ENCODE data around the gene GBE1. TPM values are rescaled to one million over a fixed set of nuclear protein-coding genes. Genes with fewer than 3 reads are reported as not detected.

Gene GBE1
- polyA plus RNA-seq, 1 of the 3 experiments (the other 2 are of a cell fraction), result 14.2 TPM

DNA sequence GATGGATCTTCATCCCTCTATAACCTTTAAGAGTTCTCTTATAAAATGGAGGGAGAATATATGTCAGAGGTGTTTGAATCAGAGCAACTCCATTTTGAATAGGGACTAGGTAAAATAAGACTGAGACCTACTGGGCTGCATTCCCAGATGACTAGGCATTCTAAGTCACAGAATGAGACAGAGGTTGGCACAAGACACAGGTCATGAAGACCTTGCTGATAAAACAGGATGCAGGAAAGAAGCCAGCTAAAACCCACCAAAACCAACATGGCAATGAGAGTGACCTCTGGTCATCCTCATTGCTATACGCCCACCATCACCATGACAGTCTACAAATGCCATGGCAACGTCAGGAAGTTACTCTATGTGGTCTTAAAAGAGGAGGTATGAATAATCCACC, 211.0 kb downstream of the GBE1 start:
- ChIA-PET CTCF (interaction anchor here (1.0 kb wide), 1 partner anchor 32 kb away, joined by 3 read pairs; no protein-coding TSS in a partner anchor), POLR2A (no interaction called here)
- Histone ChIP-seq H3F3A (replicated peaks; ENCODE audit: insufficient read depth) (no peaks in the 10 kb centered on the region), H3K4me2 (no peak overlapping the region), H3K4me1 (ENCODE audit: control insufficient read depth in 1 of 2, insufficient read depth in 2 of 2, low read depth in 1 of 2, low read length in 1 of 2) (no peaks in the 10 kb centered on the region; a peak in 1 of 4 replicates), H3K9ac (no peak overlapping the region), H3K27me3 (ENCODE audit: insufficient read depth) (no peaks in the 10 kb centered on the region), H3K9me3 (no peaks in the 10 kb centered on the region; the same call in 1 of the 2 replicates), H3K36me3 (replicated peaks in 1 of 2; ENCODE audit: control insufficient read depth in 1 of 2, insufficient read depth in 2 of 2, low read length in 1 of 2) (peaks cover 0 to 7% of the 10 kb centered on the region in 2 experiments), H2AFZ (ENCODE audit: low read depth) (no peak overlapping the region), H3K27ac (ENCODE audit: low read depth in 2 of 2, low read length in 1 of 2) (no peak overlapping the region), H4K20me1 (ENCODE audit: insufficient read depth) (no peaks in the 10 kb centered on the region), H3K4me3 (ENCODE audit: low read depth in 2 of 2, low read length in 1 of 2) (no peak overlapping the region), H3K9me2 (no peaks in the 10 kb centered on the region), H3K79me2 (ENCODE audit: insufficient read depth) (no peaks in the 10 kb centered on the region)
- no peak for DNase-seq
- 93% methylated on average over 2 of the region's 2 CpGs for WGBS (ENCODE audit: low lambda C conversion rate)
- no peak for TF ChIP-seq SIN3A (IDR thresholded peaks at IDR 0.05; ENCODE audit: borderline replicate concordance, low read depth, low read length)
- TF ChIP-seq, protein P1, sequence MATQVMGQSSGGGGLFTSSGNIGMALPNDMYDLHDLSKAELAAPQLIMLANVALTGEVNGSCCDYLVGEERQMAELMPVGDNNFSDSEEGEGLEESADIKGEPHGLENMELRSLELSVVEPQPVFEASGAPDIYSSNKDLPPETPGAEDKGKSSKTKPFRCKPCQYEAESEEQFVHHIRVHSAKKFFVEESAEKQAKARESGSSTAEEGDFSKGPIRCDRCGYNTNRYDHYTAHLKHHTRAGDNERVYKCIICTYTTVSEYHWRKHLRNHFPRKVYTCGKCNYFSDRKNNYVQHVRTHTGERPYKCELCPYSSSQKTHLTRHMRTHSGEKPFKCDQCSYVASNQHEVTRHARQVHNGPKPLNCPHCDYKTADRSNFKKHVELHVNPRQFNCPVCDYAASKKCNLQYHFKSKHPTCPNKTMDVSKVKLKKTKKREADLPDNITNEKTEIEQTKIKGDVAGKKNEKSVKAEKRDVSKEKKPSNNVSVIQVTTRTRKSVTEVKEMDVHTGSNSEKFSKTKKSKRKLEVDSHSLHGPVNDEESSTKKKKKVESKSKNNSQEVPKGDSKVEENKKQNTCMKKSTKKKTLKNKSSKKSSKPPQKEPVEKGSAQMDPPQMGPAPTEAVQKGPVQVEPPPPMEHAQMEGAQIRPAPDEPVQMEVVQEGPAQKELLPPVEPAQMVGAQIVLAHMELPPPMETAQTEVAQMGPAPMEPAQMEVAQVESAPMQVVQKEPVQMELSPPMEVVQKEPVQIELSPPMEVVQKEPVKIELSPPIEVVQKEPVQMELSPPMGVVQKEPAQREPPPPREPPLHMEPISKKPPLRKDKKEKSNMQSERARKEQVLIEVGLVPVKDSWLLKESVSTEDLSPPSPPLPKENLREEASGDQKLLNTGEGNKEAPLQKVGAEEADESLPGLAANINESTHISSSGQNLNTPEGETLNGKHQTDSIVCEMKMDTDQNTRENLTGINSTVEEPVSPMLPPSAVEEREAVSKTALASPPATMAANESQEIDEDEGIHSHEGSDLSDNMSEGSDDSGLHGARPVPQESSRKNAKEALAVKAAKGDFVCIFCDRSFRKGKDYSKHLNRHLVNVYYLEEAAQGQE (IDR thresholded peaks at IDR 0.05; ENCODE audit: low read depth, low read length), result no peak
- no peak for TF ChIP-seq GATA2 (CRISPR knock-in tag; IDR thresholded peaks at IDR 0.05)
- TF ChIP-seq, protein P2, sequence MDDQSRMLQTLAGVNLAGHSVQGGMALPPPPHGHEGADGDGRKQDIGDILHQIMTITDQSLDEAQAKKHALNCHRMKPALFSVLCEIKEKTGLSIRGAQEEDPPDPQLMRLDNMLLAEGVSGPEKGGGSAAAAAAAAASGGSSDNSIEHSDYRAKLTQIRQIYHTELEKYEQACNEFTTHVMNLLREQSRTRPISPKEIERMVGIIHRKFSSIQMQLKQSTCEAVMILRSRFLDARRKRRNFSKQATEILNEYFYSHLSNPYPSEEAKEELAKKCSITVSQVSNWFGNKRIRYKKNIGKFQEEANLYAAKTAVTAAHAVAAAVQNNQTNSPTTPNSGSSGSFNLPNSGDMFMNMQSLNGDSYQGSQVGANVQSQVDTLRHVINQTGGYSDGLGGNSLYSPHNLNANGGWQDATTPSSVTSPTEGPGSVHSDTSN (IDR thresholded peaks at IDR 0.05), result no peak
- TF ChIP-seq, protein P3, sequence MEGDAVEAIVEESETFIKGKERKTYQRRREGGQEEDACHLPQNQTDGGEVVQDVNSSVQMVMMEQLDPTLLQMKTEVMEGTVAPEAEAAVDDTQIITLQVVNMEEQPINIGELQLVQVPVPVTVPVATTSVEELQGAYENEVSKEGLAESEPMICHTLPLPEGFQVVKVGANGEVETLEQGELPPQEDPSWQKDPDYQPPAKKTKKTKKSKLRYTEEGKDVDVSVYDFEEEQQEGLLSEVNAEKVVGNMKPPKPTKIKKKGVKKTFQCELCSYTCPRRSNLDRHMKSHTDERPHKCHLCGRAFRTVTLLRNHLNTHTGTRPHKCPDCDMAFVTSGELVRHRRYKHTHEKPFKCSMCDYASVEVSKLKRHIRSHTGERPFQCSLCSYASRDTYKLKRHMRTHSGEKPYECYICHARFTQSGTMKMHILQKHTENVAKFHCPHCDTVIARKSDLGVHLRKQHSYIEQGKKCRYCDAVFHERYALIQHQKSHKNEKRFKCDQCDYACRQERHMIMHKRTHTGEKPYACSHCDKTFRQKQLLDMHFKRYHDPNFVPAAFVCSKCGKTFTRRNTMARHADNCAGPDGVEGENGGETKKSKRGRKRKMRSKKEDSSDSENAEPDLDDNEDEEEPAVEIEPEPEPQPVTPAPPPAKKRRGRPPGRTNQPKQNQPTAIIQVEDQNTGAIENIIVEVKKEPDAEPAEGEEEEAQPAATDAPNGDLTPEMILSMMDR (IDR thresholded peaks at IDR 0.05), result no peak
- no peak for TF ChIP-seq MEF2A (IDR thresholded peaks at IDR 0.05; ENCODE audit: borderline replicate concordance, low read depth)
- no peak for TF ChIP-seq TCF12 (IDR thresholded peaks at IDR 0.05)
- TF ChIP-seq TEAD4 (IDR thresholded peaks at IDR 0.05; ENCODE audit: borderline replicate concordance, insufficient read depth), result no peak
- no peak for TF ChIP-seq RFX5 (IDR thresholded peaks at IDR 0.05; ENCODE audit: low read length)

DNA sequence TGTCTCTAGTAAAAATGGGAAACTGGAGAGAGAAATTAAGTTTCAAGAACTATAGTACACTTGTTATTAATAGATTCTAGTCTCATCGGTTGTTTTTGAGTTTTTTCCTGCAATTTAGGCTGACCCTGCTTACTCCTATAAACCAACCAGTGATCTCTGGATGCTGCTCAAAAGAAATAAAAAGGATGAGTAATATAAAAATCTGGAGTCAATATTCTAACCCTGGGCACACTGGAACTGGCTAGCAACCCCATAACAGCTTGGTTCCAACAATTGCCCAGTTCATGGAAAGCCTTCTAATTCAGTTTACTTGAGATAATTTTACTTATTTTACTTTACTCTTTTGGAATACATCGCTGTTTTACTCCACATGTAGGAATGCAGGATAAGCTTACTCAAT, 211.6 kb downstream of the GBE1 start:
- POLR2A ChIA-PET, result no interaction called here
- DNase-seq, result no peak
- TF ChIP-seq, protein P1 (IDR thresholded peaks at IDR 0.05; ENCODE audit: low read depth, low read length), result no peak
- TF ChIP-seq CHD2 (IDR thresholded peaks at IDR 0.05; ENCODE audit: low read length, partially characterized antibody) (no peak), SIN3A (IDR thresholded peaks at IDR 0.05; ENCODE audit: borderline replicate concordance, low read depth, low read length) (no peak), TEAD4 (IDR thresholded peaks at IDR 0.05; ENCODE audit: borderline replicate concordance, insufficient read depth) (no peak), JUND (IDR thresholded peaks at IDR 0.05) (no peak)
- TF ChIP-seq, protein P4, sequence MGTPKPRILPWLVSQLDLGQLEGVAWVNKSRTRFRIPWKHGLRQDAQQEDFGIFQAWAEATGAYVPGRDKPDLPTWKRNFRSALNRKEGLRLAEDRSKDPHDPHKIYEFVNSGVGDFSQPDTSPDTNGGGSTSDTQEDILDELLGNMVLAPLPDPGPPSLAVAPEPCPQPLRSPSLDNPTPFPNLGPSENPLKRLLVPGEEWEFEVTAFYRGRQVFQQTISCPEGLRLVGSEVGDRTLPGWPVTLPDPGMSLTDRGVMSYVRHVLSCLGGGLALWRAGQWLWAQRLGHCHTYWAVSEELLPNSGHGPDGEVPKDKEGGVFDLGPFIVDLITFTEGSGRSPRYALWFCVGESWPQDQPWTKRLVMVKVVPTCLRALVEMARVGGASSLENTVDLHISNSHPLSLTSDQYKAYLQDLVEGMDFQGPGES (IDR thresholded peaks at IDR 0.05; ENCODE audit: low read depth, low read length), result no peak

More for the DNA sequence above, 211.6 kb downstream of the GBE1 start:
- H2AFZ ChIP-seq (ENCODE audit: low read depth), result no peak overlapping the region
- no peak overlapping the region for H3K9ac ChIP-seq
- no peaks in the 10 kb centered on the region; the same call in 1 of the 2 replicates for H3K9me3 ChIP-seq
- H3K4me2 ChIP-seq, result no peak overlapping the region
- no peaks in the 10 kb centered on the region for H3K79me2 ChIP-seq (ENCODE audit: insufficient read depth)
- peaks cover 0 to 7% of the 10 kb centered on the region in 2 experiments for H3K36me3 ChIP-seq (replicated peaks in 1 of 2; ENCODE audit: control insufficient read depth in 1 of 2, insufficient read depth in 2 of 2, low read length in 1 of 2)
- H3K27me3 ChIP-seq (ENCODE audit: insufficient read depth), result no peaks in the 10 kb centered on the region
- no peaks in the 10 kb centered on the region for H4K20me1 ChIP-seq (ENCODE audit: insufficient read depth)
- 95% methylated on average over 2 of the region's 2 CpGs for WGBS (ENCODE audit: low lambda C conversion rate)
- no peaks in the 10 kb centered on the region; a peak in 1 of 4 replicates for H3K4me1 ChIP-seq (ENCODE audit: control insufficient read depth in 1 of 2, insufficient read depth in 2 of 2, low read depth in 1 of 2, low read length in 1 of 2)
- H3F3A ChIP-seq (replicated peaks; ENCODE audit: insufficient read depth), result no peaks in the 10 kb centered on the region
- no peaks in the 10 kb centered on the region for H3K9me2 ChIP-seq
- H3K4me3 ChIP-seq (ENCODE audit: low read depth in 2 of 2, low read length in 1 of 2), result no peak overlapping the region
- CTCF ChIA-PET, result interaction anchor here (1.0 kb wide), 1 partner anchor 33 kb away, joined by 3 read pairs; no protein-coding TSS in a partner anchor
- no peak overlapping the region for H3K27ac ChIP-seq (ENCODE audit: low read depth in 2 of 2, low read length in 1 of 2)
